Neural progenitor cell (in vitro differentiated cells): ENCODE data around the gene NKAIN2. TPM values are rescaled to one million over a fixed set of nuclear protein-coding genes. Genes with fewer than 3 reads are reported as not detected.

Source experiments
- DNase-seq: peaks from one replicate; pipeline ENCODE4 v3.0.0-alpha.2; 2016; ENCODE audit warnings: low spot score
- H2AFZ ChIP-seq: fragments of 200-600 bp; sonication (generic); replicated peaks from 2 replicates; pipeline ENCODE4 v1.6.1; 2016; ENCODE audit warnings: antibody characterized with exemption
- H3F3A ChIP-seq: fragments of 200-600 bp; sonication (generic); 2 replicates; pipeline ENCODE4 v1.6.1; 2016; ENCODE audit warnings: antibody characterized with exemption, low read depth
- H3K27ac ChIP-seq: fragments of 200-600 bp; sonication (generic); 2 replicates; pipeline ENCODE4 v1.5.1; 2016; ENCODE audit warnings: mild to moderate bottlenecking
- H3K27me3 ChIP-seq: fragments of 200-600 bp; sonication (generic); 2 replicates; pipeline ENCODE4 v1.6.1; 2016; ENCODE audit warnings: mild to moderate bottlenecking, moderate library complexity
- H3K36me3 ChIP-seq: fragments of 200-600 bp; sonication (generic); 2 replicates; pipeline ENCODE4 v1.5.1; 2016
- H3K4me1 ChIP-seq: fragments of 200-600 bp; sonication (generic); 2 replicates; pipeline ENCODE4 v1.6.1; 2016; ENCODE audit warnings: mixed run types
- H3K4me2 ChIP-seq: fragments of 200-600 bp; sonication (generic); 2 replicates; pipeline ENCODE4 v1.6.1; 2016
- H3K4me3 ChIP-seq: fragments of 200-600 bp; sonication (generic); 2 replicates; pipeline ENCODE4 v1.5.1; 2016
- H3K79me2 ChIP-seq: fragments of 200-600 bp; sonication (generic); 2 replicates; pipeline ENCODE4 v1.6.1; 2016; ENCODE audit warnings: low read depth
- H3K9ac ChIP-seq: fragments of 200-600 bp; sonication (generic); 2 replicates; pipeline ENCODE4 v1.6.1; 2016
- H3K9me3 ChIP-seq: fragments of 200-600 bp; sonication (generic); 2 replicates; pipeline ENCODE4 v1.5.1; 2016; ENCODE audit warnings: low read depth
- H4K20me1 ChIP-seq: fragments of 200-600 bp; sonication (generic); 2 replicates; pipeline ENCODE4 v1.6.1; 2016; ENCODE audit warnings: low read depth
- H3K27ac Mint-ChIP-seq: 3 replicates; pipeline ENCODE4 v1.8.0; 2021; ENCODE audit warnings: mixed read lengths
- H3K27me3 Mint-ChIP-seq: 2 replicates; pipeline ENCODE4 v1.8.0; 2022; ENCODE audit warnings: low read depth, mild to moderate bottlenecking, inconsistent platforms, moderate library complexity, mixed read lengths; ENCODE audit not compliant: insufficient read depth
- H3K36me3 Mint-ChIP-seq: 3 replicates; pipeline ENCODE4 v1.8.0; 2021; ENCODE audit warnings: mixed read lengths
- H3K4me1 Mint-ChIP-seq: 3 replicates; pipeline ENCODE4 v1.8.0; 2021; ENCODE audit warnings: mixed read lengths
- H3K4me3 Mint-ChIP-seq: 3 replicates; pipeline ENCODE4 v1.8.0; 2021; ENCODE audit warnings: mild to moderate bottlenecking, moderate library complexity, mixed read lengths
- H3K9me3 Mint-ChIP-seq: 3 replicates; pipeline ENCODE4 v1.8.0; 2020; ENCODE audit warnings: mixed read lengths
- CTCF ChIP-seq: fragments of 200-600 bp; sonication (generic); IDR thresholded peaks from 2 replicates; pipeline ENCODE4 v1.5.1; 2017; ENCODE audit warnings: antibody characterized with exemption, mild to moderate bottlenecking
- EZH2 ChIP-seq: fragments of 200-600 bp; sonication (generic); IDR thresholded peaks from 2 replicates; pipeline ENCODE4 v1.6.1; 2017; ENCODE audit warnings: antibody characterized with exemption, mild to moderate bottlenecking, moderate library complexity
- EZH2phosphoT487 ChIP-seq: fragments of 200-600 bp; sonication (generic); IDR thresholded peaks from 2 replicates; pipeline ENCODE4 v1.6.1; 2017; ENCODE audit warnings: antibody characterized with exemption
- total RNA-seq: library from RNA; depleted of rRNA; stranded (reverse); fragments of >200 nt; gene quantifications from 2 replicates; pipeline ENCODE4 v1.2.3, GENCODE V29; 2015; ENCODE audit warnings: low replicate concordance

NKAIN2 gene
- total RNA-seq, 1 donor from 2014 or later: 0.45 TPM

GRCh38 chr6:123808556-123808955, 4.9 kb downstream of the NKAIN2 start:
- H3K27ac ChIP-seq: no peak overlapping the region
- peak; percentile 4 for DNase-seq
- peaks cover 5% of the 10 kb centered on the region for H3K4me1 ChIP-seq
- no peaks in the 10 kb centered on the region for H3K36me3 ChIP-seq
- H3K4me2 ChIP-seq: no peak overlapping the region
- TF ChIP-seq EZH2phosphoT487 (no peak), CTCF (no peak), EZH2 (no peak)
- no peaks in the 10 kb centered on the region for H3K79me2 ChIP-seq
- H3K27me3 Mint-ChIP-seq: peaks cover 10% of the 10 kb centered on the region
- no peak overlapping the region for H2AFZ ChIP-seq
- H3K9me3 ChIP-seq: no peaks in the 10 kb centered on the region
- H3K4me1 Mint-ChIP-seq: peaks cover 21% of the 10 kb centered on the region
- peaks cover 58% of the 10 kb centered on the region for H3K27me3 ChIP-seq
- H3K36me3 Mint-ChIP-seq: no peaks in the 10 kb centered on the region
- no peak overlapping the region for H3K27ac Mint-ChIP-seq
- no peak overlapping the region for H3K4me3 Mint-ChIP-seq
- H3K4me3 ChIP-seq: no peak overlapping the region
- no peaks in the 10 kb centered on the region for H3F3A ChIP-seq
- no peaks in the 10 kb centered on the region for H3K9me3 Mint-ChIP-seq
- no peaks in the 10 kb centered on the region for H4K20me1 ChIP-seq
- no peak overlapping the region for H3K9ac ChIP-seq

DNA sequence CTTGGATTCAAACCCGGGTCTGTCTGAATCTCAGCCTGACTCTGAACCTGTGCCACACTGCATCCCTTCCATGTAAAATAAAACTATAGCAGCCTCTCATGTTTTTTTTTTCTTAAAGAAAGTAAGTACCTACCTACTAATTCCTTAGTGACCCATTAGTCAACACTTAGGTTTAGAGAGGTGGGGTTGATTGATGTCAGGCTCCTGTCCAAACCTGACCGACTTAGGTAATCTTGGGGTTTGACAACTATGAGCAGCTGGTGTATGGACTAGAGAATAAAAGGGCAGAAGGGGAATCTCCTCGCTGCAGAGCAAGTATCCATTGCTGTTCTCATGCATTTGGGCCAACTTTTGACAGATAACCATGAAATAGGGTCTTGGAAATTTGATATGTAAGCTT, 6.5 kb downstream of the NKAIN2 start:
- H3K27ac Mint-ChIP-seq: no peak overlapping the region

DNA sequence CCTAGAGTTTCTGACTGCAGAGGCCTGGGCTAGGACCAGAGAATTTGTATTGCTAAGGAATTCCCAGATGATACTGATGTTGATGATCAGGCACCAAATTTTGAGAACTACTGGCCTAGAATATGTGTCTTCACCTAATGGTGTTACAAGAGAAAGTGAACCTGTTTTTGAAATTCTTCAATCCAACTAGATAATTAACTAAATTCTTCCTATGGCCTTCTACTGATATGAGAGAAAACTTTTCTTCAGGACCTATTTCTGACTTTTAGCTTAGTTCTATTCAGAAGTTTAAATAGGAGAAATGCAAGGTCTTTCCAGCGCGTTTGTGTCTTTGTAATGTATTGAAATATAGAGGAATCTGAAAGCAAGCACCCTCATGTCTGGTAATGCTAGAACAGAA, 7.3 kb downstream of the NKAIN2 start:
- H3K9me3 Mint-ChIP-seq: no peaks in the 10 kb centered on the region
- Histone ChIP-seq H3K4me3 (no peak overlapping the region), H3K9ac (no peak overlapping the region), H3K4me2 (no peak overlapping the region), H3K27me3 (peaks cover 36% of the 10 kb centered on the region), H3K79me2 (no peaks in the 10 kb centered on the region), H4K20me1 (no peaks in the 10 kb centered on the region), H3K27ac (no peak overlapping the region), H2AFZ (no peak overlapping the region), H3K36me3 (no peaks in the 10 kb centered on the region), H3K9me3 (no peaks in the 10 kb centered on the region), H3F3A (no peaks in the 10 kb centered on the region), H3K4me1 (no peaks in the 10 kb centered on the region)
- TF ChIP-seq EZH2: no peak
- DNase-seq: no peak
- H3K27ac Mint-ChIP-seq: no peak overlapping the region
- no peak overlapping the region for H3K4me3 Mint-ChIP-seq
- H3K27me3 Mint-ChIP-seq: no peaks in the 10 kb centered on the region
- H3K4me1 Mint-ChIP-seq: peaks cover 12% of the 10 kb centered on the region
- no peaks in the 10 kb centered on the region for H3K36me3 Mint-ChIP-seq

More for the DNA sequence above, 6.5 kb downstream of the NKAIN2 start:
- H3K4me1 ChIP-seq: no peaks in the 10 kb centered on the region
- no peaks in the 10 kb centered on the region for H3K36me3 ChIP-seq
- no peak overlapping the region for H3K27ac ChIP-seq
- Mint-ChIP-seq H3K4me3 (no peak overlapping the region), H3K4me1 (peaks cover 13% of the 10 kb centered on the region), H3K36me3 (no peaks in the 10 kb centered on the region), H3K9me3 (no peaks in the 10 kb centered on the region), H3K27me3 (peaks cover 1% of the 10 kb centered on the region)
- peaks cover 43% of the 10 kb centered on the region for H3K27me3 ChIP-seq
- H4K20me1 ChIP-seq: no peaks in the 10 kb centered on the region
- no peak overlapping the region for H3K9ac ChIP-seq
- no peak overlapping the region for H3K4me2 ChIP-seq
- no peaks in the 10 kb centered on the region for H3K79me2 ChIP-seq
- no peak overlapping the region for H2AFZ ChIP-seq
- no peaks in the 10 kb centered on the region for H3F3A ChIP-seq
- no peak for TF ChIP-seq EZH2
- no peak for TF ChIP-seq CTCF
- no peak for TF ChIP-seq EZH2phosphoT487
- no peak overlapping the region for H3K4me3 ChIP-seq
- H3K9me3 ChIP-seq: no peaks in the 10 kb centered on the region
- no peak for DNase-seq

- no peaks in the 10 kb centered on the region for H3K27me3 Mint-ChIP-seq
- peaks cover 12% of the 10 kb centered on the region for H3K4me1 Mint-ChIP-seq
- Histone ChIP-seq H4K20me1 (no peaks in the 10 kb centered on the region), H3K27ac (no peak overlapping the region), H3K4me3 (no peak overlapping the region), H3K36me3 (no peaks in the 10 kb centered on the region), H3K79me2 (no peaks in the 10 kb centered on the region), H3K9me3 (no peaks in the 10 kb centered on the region), H3F3A (no peaks in the 10 kb centered on the region), H3K27me3 (peaks cover 32% of the 10 kb centered on the region), H2AFZ (no peak overlapping the region), H3K4me2 (no peak overlapping the region), H3K4me1 (no peaks in the 10 kb centered on the region), H3K9ac (no peak overlapping the region)
- H3K27ac Mint-ChIP-seq: no peak overlapping the region
- no peak for TF ChIP-seq CTCF
- no peak for TF ChIP-seq EZH2
- TF ChIP-seq EZH2phosphoT487: no peak
- no peaks in the 10 kb centered on the region for H3K9me3 Mint-ChIP-seq
- H3K4me3 Mint-ChIP-seq: no peak overlapping the region
- no peak for DNase-seq
- H3K36me3 Mint-ChIP-seq: no peaks in the 10 kb centered on the region
These were observed 7.7 kb downstream of the NKAIN2 start for GRCh38 chr6:123811378-123811777.
